GM18951 (cell line): ENCODE measurements around the gene PCDHGB7.
"Not testable (repeated sequence)": the region's sequence is repeated elsewhere in the genome, so short reads cannot be mapped to it uniquely, and the experiment has no call there.

Experiments used
- POLR2A ChIP-seq: IDR thresholded peaks from 4 replicates; pipeline ENCODE4 v1.6.1; 2011; ENCODE audit warnings: mild to moderate bottlenecking; ENCODE audit not compliant: insufficient read length, insufficient read depth; ENCODE audit errors: extremely low read depth
- in situ Hi-C: fragments of 300-500 bp; cut with MboI; formaldehyde crosslinking; loops from one replicate; pipeline ENCODE4 v1.12.0; 2022; ENCODE audit warnings: low sequenced_read_pairs, mixed read lengths, inconsistent platforms; ENCODE audit not compliant: unreplicated experiment

PCDHGB7 gene

GRCh38 chr5:141388661-141389060 lies 28.8 kb upstream of the PCDHGB7 start:
- no peak for TF ChIP-seq POLR2A
- in situ Hi-C loops: no loop called here

- in situ Hi-C loops: no loop called here
- TF ChIP-seq POLR2A: no peak
Observed at GRCh38 chr5:141389153-141390042, 28.1 kb upstream of the PCDHGB7 start.

- no peak for TF ChIP-seq POLR2A
- in situ Hi-C loops: no loop called here
Observed at GRCh38 chr5:141392429-141393198, 24.9 kb upstream of the PCDHGB7 start, which contains the start of gene PCDHGA8. PCDHGA8 (plus strand) TSS chr5:141392633; CDS start chr5:141392814, 181 bp downstream.

GRCh38 chr5:141393267-141393666 lies 24.2 kb upstream of the PCDHGB7 start:
- in situ Hi-C loops: no loop called here
- no peak for TF ChIP-seq POLR2A

- in situ Hi-C loops: not testable (repeated sequence)
Observed at GRCh38 chr5:141394401-141395187, 22.9 kb upstream of the PCDHGB7 start.

- in situ Hi-C loops: not testable (repeated sequence)
Observed at GRCh38 chr5:141397756-141398551, 19.5 kb upstream of the PCDHGB7 start, which contains the start of gene PCDHGB5. PCDHGB5 (plus strand) TSS chr5:141397947; CDS start chr5:141398128, 181 bp downstream.

- in situ Hi-C loops: no loop called here
- TF ChIP-seq POLR2A: no peak
Observed at GRCh38 chr5:141398608-141399007, 18.9 kb upstream of the PCDHGB7 start.

GRCh38 chr5:141399555-141400258 lies 17.8 kb upstream of the PCDHGB7 start:
- in situ Hi-C loops: no loop called here

GRCh38 chr5:141402553-141403243 lies 14.8 kb upstream of the PCDHGB7 start, which contains the start of gene PCDHGA9:
PCDHGA9 (plus strand) TSS chr5:141402778; CDS start chr5:141402953, 175 bp downstream.
- TF ChIP-seq POLR2A: no peak
- in situ Hi-C loops: no loop called here

More at GRCh38 chr5:141399555-141400258, 17.8 kb upstream of the PCDHGB7 start:
- no peak for TF ChIP-seq POLR2A

GRCh38 chr5:141403387-141403786 lies 14.1 kb upstream of the PCDHGB7 start:
- in situ Hi-C loops: no loop called here
- TF ChIP-seq POLR2A: no peak

GRCh38 chr5:141407790-141408505 lies 9.5 kb upstream of the PCDHGB7 start, which contains the start of gene PCDHGB6:
PCDHGB6 (plus strand) TSS chr5:141408021; CDS start chr5:141408203, 182 bp downstream.
- in situ Hi-C loops: not testable (repeated sequence)
